ENCODE data around the gene EPS8. TPM values are rescaled to one million over a fixed set of nuclear protein-coding genes. Genes with fewer than 3 reads are reported as not detected.
"Not testable (repeated sequence)": the region's sequence is repeated elsewhere in the genome, so short reads cannot be mapped to it uniquely, and the experiment has no call there.

The EPS8 gene
- total RNA-seq, 4 donors from 2014 or later: 39.0 to 85.2 (median 57.7) TPM

DNA sequence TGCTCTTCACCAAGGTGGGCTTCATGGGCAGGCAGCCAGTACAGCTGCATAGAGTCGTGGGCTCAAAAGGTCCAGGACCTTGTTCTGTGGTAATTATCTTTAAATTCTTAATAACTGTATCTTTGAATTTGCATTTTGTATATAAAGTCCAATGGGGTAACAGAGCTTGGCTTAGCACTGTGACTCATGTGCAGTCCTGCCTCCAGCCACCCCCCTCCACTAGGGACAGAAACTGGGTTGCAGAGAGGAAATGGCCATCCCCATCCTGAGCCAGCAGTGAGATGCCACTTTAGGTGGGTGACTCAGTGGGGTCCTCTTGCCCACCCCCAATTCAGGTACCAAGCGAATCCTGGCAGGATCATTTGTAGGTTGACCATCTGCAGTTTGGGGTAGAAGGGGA lies 48.1 kb downstream of the EPS8 start:
- Histone ChIP-seq H3K9me3 (peaks cover 0 to 5% (median 0%) of the 10 kb centered on the region in 3 donors), H3K4me3 (no peak overlapping the region), H3K27ac (no peak overlapping the region), H3K36me3 (no peaks in the 10 kb centered on the region), H3K4me1 (no peaks in the 10 kb centered on the region), H3K27me3 (no peaks in the 10 kb centered on the region)
- 100% methylated on average over 1 to 2 of the region's 2 CpGs for WGBS, 2 donors (ENCODE audit: low coverage in 1 of 2)
- TF ChIP-seq POLR2AphosphoS5 (IDR thresholded peaks at IDR 0.05): no peak
- TF ChIP-seq POLR2A (IDR thresholded peaks at IDR 0.05): no peak
- TF ChIP-seq EP300 (IDR thresholded peaks at IDR 0.05): no peak
- TF ChIP-seq, protein P1, sequence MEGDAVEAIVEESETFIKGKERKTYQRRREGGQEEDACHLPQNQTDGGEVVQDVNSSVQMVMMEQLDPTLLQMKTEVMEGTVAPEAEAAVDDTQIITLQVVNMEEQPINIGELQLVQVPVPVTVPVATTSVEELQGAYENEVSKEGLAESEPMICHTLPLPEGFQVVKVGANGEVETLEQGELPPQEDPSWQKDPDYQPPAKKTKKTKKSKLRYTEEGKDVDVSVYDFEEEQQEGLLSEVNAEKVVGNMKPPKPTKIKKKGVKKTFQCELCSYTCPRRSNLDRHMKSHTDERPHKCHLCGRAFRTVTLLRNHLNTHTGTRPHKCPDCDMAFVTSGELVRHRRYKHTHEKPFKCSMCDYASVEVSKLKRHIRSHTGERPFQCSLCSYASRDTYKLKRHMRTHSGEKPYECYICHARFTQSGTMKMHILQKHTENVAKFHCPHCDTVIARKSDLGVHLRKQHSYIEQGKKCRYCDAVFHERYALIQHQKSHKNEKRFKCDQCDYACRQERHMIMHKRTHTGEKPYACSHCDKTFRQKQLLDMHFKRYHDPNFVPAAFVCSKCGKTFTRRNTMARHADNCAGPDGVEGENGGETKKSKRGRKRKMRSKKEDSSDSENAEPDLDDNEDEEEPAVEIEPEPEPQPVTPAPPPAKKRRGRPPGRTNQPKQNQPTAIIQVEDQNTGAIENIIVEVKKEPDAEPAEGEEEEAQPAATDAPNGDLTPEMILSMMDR (IDR thresholded peaks at IDR 0.05): no peak
- ATAC-seq: no peak

DNA sequence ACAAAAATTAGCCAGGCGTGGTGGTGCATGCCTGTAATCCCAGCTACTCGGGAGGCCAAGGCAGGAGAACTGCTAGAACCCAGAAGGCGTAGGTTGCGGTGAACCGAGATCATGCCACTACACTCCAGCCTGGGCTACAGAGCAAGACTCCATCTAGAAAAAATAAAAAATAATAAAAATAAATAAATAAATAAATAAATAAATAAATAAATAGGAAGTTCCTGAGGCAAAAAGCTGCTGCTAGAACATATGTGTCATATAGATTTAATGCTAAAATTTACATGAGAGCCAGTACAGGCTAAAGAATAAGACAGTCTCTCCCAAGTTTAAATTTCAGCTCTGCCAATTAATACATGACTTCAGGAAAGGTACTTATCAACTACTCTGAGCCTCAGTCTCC lies 48.8 kb downstream of the EPS8 start:
- not testable (repeated sequence) for ATAC-seq, H3K36me3 ChIP-seq, H3K4me1 ChIP-seq, H3K4me3 ChIP-seq, H3K27ac ChIP-seq, H3K27me3 ChIP-seq, H3K9me3 ChIP-seq
- WGBS, 2 donors (ENCODE audit: low coverage in 1 of 2): 98% methylated on average over 5 of the region's 5 CpGs; no CpG with 5 or more reads in 1 of the 2 donors

DNA sequence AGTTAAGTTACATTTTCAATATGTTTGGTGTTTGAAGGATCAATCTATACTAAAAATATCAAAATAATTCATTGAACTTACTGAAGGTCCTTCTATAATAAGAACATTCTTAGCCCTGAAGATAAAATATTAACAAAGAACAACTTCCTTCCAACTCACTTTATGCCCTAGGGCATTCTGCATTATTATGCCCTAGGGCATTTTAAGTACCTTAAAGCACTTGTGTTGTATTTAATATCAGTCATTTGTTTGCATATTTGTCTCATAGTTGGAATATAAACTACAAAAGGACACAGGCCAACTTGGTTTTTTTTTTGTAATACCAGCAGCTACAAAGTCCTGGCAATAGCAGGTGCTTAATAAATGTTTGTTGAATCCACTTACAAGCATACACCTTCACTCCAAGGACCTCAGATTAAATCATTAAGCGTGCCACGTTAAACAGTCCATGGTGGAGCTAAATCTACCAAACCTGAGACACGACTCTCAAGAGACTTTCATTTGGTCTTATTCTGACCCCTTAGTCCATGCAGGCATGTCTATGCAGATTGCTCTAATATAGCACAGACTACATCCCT lies 50.7 kb downstream of the EPS8 start:
- H3K9me3 ChIP-seq: peaks cover 0 to 3% (median 0%) of the 10 kb centered on the region in 3 donors
- no peaks in the 10 kb centered on the region for H3K27me3 ChIP-seq
- TF ChIP-seq EP300 (IDR thresholded peaks at IDR 0.05): no peak
- TF ChIP-seq POLR2A (IDR thresholded peaks at IDR 0.05): no peak
- TF ChIP-seq POLR2AphosphoS5 (IDR thresholded peaks at IDR 0.05): no peak
- TF ChIP-seq, protein P1 (IDR thresholded peaks at IDR 0.05): no peak
- ATAC-seq: no peak
- no peaks in the 10 kb centered on the region for H3K36me3 ChIP-seq
- no peak overlapping the region for H3K27ac ChIP-seq
- no peaks in the 10 kb centered on the region for H3K4me1 ChIP-seq
- H3K4me3 ChIP-seq: no peak overlapping the region
- WGBS, 2 donors (ENCODE audit: low coverage in 1 of 2): 68 to 85% methylated on average over 3 of the region's 3 CpGs

GRCh38 chr12:15735837-15736615 lies 53.2 kb downstream of the EPS8 start:
- H3K36me3 ChIP-seq: no peaks in the 10 kb centered on the region
- H3K9me3 ChIP-seq: no peaks in the 10 kb centered on the region
- H3K27me3 ChIP-seq: no peaks in the 10 kb centered on the region
- ATAC-seq: no peak
- no peak for TF ChIP-seq POLR2AphosphoS5 (IDR thresholded peaks at IDR 0.05)
- no peak for TF ChIP-seq POLR2A (IDR thresholded peaks at IDR 0.05)
- no peak for TF ChIP-seq EP300 (IDR thresholded peaks at IDR 0.05)
- TF ChIP-seq, protein P1 (IDR thresholded peaks at IDR 0.05): no peak
- WGBS, 2 donors (ENCODE audit: low coverage in 1 of 2): 95 to 96% methylated on average over 5 of the region's 5 CpGs
- no peak overlapping the region for H3K27ac ChIP-seq
- no peak overlapping the region for H3K4me3 ChIP-seq
- no peaks in the 10 kb centered on the region for H3K4me1 ChIP-seq

GRCh38 chr12:15733136-15733535 lies 56.1 kb downstream of the EPS8 start:
- ATAC-seq: no peak
- Histone ChIP-seq H3K27ac (no peak overlapping the region), H3K4me3 (no peak overlapping the region), H3K4me1 (peaks cover 0 to 4% (median 0%) of the 10 kb centered on the region in 3 donors), H3K36me3 (no peaks in the 10 kb centered on the region), H3K9me3 (no peaks in the 10 kb centered on the region), H3K27me3 (no peaks in the 10 kb centered on the region)
- 67 to 75% methylated on average over 3 of the region's 3 CpGs for WGBS, 2 donors (ENCODE audit: low coverage in 1 of 2)
- TF ChIP-seq EP300 (IDR thresholded peaks at IDR 0.05): no peak
- TF ChIP-seq, protein P1 (IDR thresholded peaks at IDR 0.05): no peak
- TF ChIP-seq POLR2AphosphoS5 (IDR thresholded peaks at IDR 0.05): no peak
- TF ChIP-seq POLR2A (IDR thresholded peaks at IDR 0.05): no peak

Data from gastroesophageal sphincter (tissue), 4 donors.